ENCODE results near the gene NADK2. TPM values are rescaled to one million over a fixed set of nuclear protein-coding genes. Genes with fewer than 3 reads are reported as not detected.
A peak's percentile ranks its signal among the peaks of the same experiment; 100 is the strongest.

The NADK2 gene
- total RNA-seq, 1 experiment from 2014 or later: 12.2 TPM

- H3K27me3 Mint-ChIP-seq (ENCODE audit: low read depth): peaks cover 2% of the 10 kb centered on the region; the same call in 1 of the 2 replicates
- Histone ChIP-seq H2BK120ac (ENCODE audit: low read depth, low read length, poor library complexity, severe bottlenecking) (no peak overlapping the region), H3K14ac (ENCODE audit: insufficient read depth, low read length) (no peak overlapping the region), H3T11ph (ENCODE audit: low read length) (no peak overlapping the region), H2AK5ac (ENCODE audit: insufficient read length, low read length) (no peak overlapping the region), H3K27me3 (ENCODE audit: insufficient read depth, low read length) (no peaks in the 10 kb centered on the region), H4K20me1 (ENCODE audit: control insufficient read depth, insufficient read depth, insufficient read length) (no peaks in the 10 kb centered on the region), H3K18ac (ENCODE audit: insufficient read length, low read depth, low read length) (no peak overlapping the region), H4K91ac (ENCODE audit: insufficient read length, low read depth, low read length) (no peak overlapping the region), H3K79me1 (ENCODE audit: insufficient read depth, low read depth, low read length, poor library complexity, severe bottlenecking) (no peaks in the 10 kb centered on the region), H2BK15ac (ENCODE audit: low read depth, low read length) (no peak overlapping the region), H2AFZ (ENCODE audit: low read length) (no peak overlapping the region), H3K23ac (ENCODE audit: insufficient read length, low read depth, low read length) (no peak overlapping the region), H4K8ac (replicated peaks; ENCODE audit: insufficient read length, low read depth, low read length) (no peak overlapping the region), H3K9me3 (ENCODE audit: control insufficient read depth, low read depth, low read length) (no peaks in the 10 kb centered on the region), H3K23me2 (ENCODE audit: insufficient read length, low read depth, low read length, poor library complexity, severe bottlenecking) (no peaks in the 10 kb centered on the region), H2BK20ac (ENCODE audit: low read depth, low read length, poor library complexity, severe bottlenecking) (no peak overlapping the region), H3K9ac (ENCODE audit: extremely low read depth, insufficient read length, low read length) (no peak overlapping the region), H2BK12ac (ENCODE audit: insufficient read length, low read depth, low read length) (no peak overlapping the region), H3K56ac (ENCODE audit: insufficient read length, low read depth, low read length) (no peak overlapping the region), H3K27ac (ENCODE audit: insufficient read length, low read depth, low read length) (no peak overlapping the region), H4K5ac (ENCODE audit: insufficient read length, low read depth, low read length) (no peak overlapping the region), H3K79me2 (ENCODE audit: insufficient read depth, low read length) (no peaks in the 10 kb centered on the region), H2BK5ac (ENCODE audit: insufficient read length, low read length) (no peak overlapping the region), H3K4me1 (ENCODE audit: insufficient read depth, low read length) (no peaks in the 10 kb centered on the region), H3K4me2 (ENCODE audit: insufficient read depth, insufficient read length, low read length) (no peak overlapping the region), H3K4ac (ENCODE audit: low read depth, low read length) (no peak overlapping the region)
- DNase-seq: no peak
- H3K4me1 Mint-ChIP-seq: no peaks in the 10 kb centered on the region
- no CpG with 5 or more reads among the region's 2 CpGs for WGBS (ENCODE audit: extremely low coverage, insufficient read length, low lambda C conversion rate)
- H3K4me3 Mint-ChIP-seq: no peak overlapping the region
- no peak for TF ChIP-seq CTCF (conservative IDR thresholded peaks at IDR 0.05)
- no peaks in the 10 kb centered on the region for H3K9me3 Mint-ChIP-seq
- H3K27ac Mint-ChIP-seq: peak overlapping the region in 1 of 3 experiments; percentile 27; a peak in 2 of 7 replicates
- H3K36me3 Mint-ChIP-seq (ENCODE audit: insufficient read depth in 1 of 3, low read depth in 3 of 3): no peaks in the 10 kb centered on the region
Observed at GRCh38 chr5:36281626-36282025, 39.9 kb upstream of the NADK2 start.
